Measurements from ENCODE around the gene IFI6. TPM values are rescaled to one million over a fixed set of nuclear protein-coding genes. Genes with fewer than 3 reads are reported as not detected.
"Not testable (repeated sequence)": the region's sequence is repeated elsewhere in the genome, so short reads cannot be mapped to it uniquely, and the experiment has no call there.

The IFI6 gene
- total and polyA plus RNA-seq, 2 donors (not counting 1 experiment from before 2014, with no cell fraction given) = 11.7 to 12.0 TPM

GRCh38 chr1:27682351-27682944 is 10.5 kb upstream of the IFI6 start:
- peaks cover 6% of the 10 kb centered on the region for H3K27me3 Mint-ChIP-seq
- no peak overlapping the region for H3K4me3 Mint-ChIP-seq
- H4K20me1 ChIP-seq (ENCODE audit: control insufficient read depth, insufficient read depth, low read length, poor library complexity, severe bottlenecking) = no peaks in the 10 kb centered on the region

GRCh38 chr1:27681580-27681979 is 9.6 kb upstream of the IFI6 start:
- peaks cover 0 to 26% (median 19%) of the 10 kb centered on the region in 3 donors for H3K9me3 ChIP-seq (ENCODE audit: control extremely low read depth in 1 of 3, control insufficient read depth in 2 of 3, insufficient read depth in 1 of 3, low read length in 2 of 3)
- H3K4me2 ChIP-seq (replicated peaks; ENCODE audit: low read depth, low read length, poor library complexity, severe bottlenecking); H3K27me3 ChIP-seq (replicated peaks in 1 of 4; ENCODE audit: control extremely low read depth in 1 of 4, control insufficient read depth in 3 of 4, insufficient read depth in 4 of 4, low read length in 3 of 4); H3K4me1 Mint-ChIP-seq; POLR2A ChIA-PET; H3K36me3 ChIP-seq (replicated peaks in 1 of 2; ENCODE audit: control extremely low read depth in 1 of 2, control insufficient read depth in 1 of 2, extremely low read depth in 1 of 2, insufficient read depth in 2 of 2, low read length in 1 of 2); H2AFZ ChIP-seq (ENCODE audit: insufficient read depth, low read depth, low read length, poor library complexity, severe bottlenecking); H3K27me3 Mint-ChIP-seq; DNase-seq; H3K4me3 ChIP-seq (ENCODE audit: control extremely low read depth in 1 of 5, extremely low read depth in 1 of 5, insufficient read depth in 1 of 5, low read depth in 2 of 5, low read length in 4 of 5); H3K27ac ChIP-seq (ENCODE audit: low read length in 2 of 2); H3K4me3 Mint-ChIP-seq; H3K27ac Mint-ChIP-seq; ATAC-seq (ENCODE audit: low read depth); CTCF ChIA-PET; H4K20me1 ChIP-seq (ENCODE audit: control insufficient read depth, insufficient read depth, low read length, poor library complexity, severe bottlenecking); H3K9ac ChIP-seq (ENCODE audit: low read length); intact Hi-C loops (cut with micrococcal nuclease); H3K79me2 ChIP-seq (ENCODE audit: control insufficient read depth, insufficient read depth, low read length); H3K4me1 ChIP-seq (ENCODE audit: control insufficient read depth in 2 of 2, insufficient read depth in 2 of 2, low read length in 2 of 2); H3K9me3 Mint-ChIP-seq (ENCODE audit: insufficient read depth): not testable (repeated sequence)
- 100% methylated on average over 1 of the region's 4 CpGs for WGBS (ENCODE audit: insufficient coverage)

More at GRCh38 chr1:27682351-27682944, 10.5 kb upstream of the IFI6 start:
- CTCF ChIA-PET = no interaction called here
- no peak for DNase-seq
- H3K27ac ChIP-seq (ENCODE audit: low read length in 2 of 2) = no peak overlapping the region
- H3K9me3 ChIP-seq (ENCODE audit: control extremely low read depth in 1 of 3, control insufficient read depth in 2 of 3, insufficient read depth in 1 of 3, low read length in 2 of 3) = peaks cover 0 to 26% (median 19%) of the 10 kb centered on the region in 3 donors
- H3K79me2 ChIP-seq (ENCODE audit: control insufficient read depth, insufficient read depth, low read length) = no peaks in the 10 kb centered on the region
- WGBS (ENCODE audit: insufficient coverage) = 73% methylated on average over 2 of the region's 5 CpGs
- no peaks in the 10 kb centered on the region for H3K36me3 ChIP-seq (replicated peaks in 1 of 2; ENCODE audit: control extremely low read depth in 1 of 2, control insufficient read depth in 1 of 2, extremely low read depth in 1 of 2, insufficient read depth in 2 of 2, low read length in 1 of 2)
- ATAC-seq (ENCODE audit: low read depth) = no peak
- H3K4me3 ChIP-seq (ENCODE audit: control extremely low read depth in 1 of 5, extremely low read depth in 1 of 5, insufficient read depth in 1 of 5, low read depth in 2 of 5, low read length in 4 of 5) = no peak overlapping the region
- no peak overlapping the region for H3K9ac ChIP-seq (ENCODE audit: low read length)
- no peak overlapping the region for H3K4me2 ChIP-seq (replicated peaks; ENCODE audit: low read depth, low read length, poor library complexity, severe bottlenecking)
- no peak overlapping the region for H2AFZ ChIP-seq (ENCODE audit: insufficient read depth, low read depth, low read length, poor library complexity, severe bottlenecking)
- Mint-ChIP-seq H3K4me1 (no peaks in the 10 kb centered on the region), H3K27ac (no peak overlapping the region), H3K9me3 (ENCODE audit: insufficient read depth) (peaks cover 9% of the 10 kb centered on the region)
- intact Hi-C loops (cut with micrococcal nuclease) = no loop called here
- POLR2A ChIA-PET = interaction anchor here (0.6 kb wide), 1 partner anchor 424 kb away, joined by 6 read pairs; no protein-coding TSS in a partner anchor
- H3K27me3 ChIP-seq (replicated peaks in 1 of 4; ENCODE audit: control extremely low read depth in 1 of 4, control insufficient read depth in 3 of 4, insufficient read depth in 4 of 4, low read length in 3 of 4) = no peaks in the 10 kb centered on the region
- TF ChIP-seq EZH2 (IDR thresholded peaks at IDR 0.05; ENCODE audit: borderline replicate concordance, insufficient read depth, low read depth, low read length, poor library complexity, severe bottlenecking) (no peak), CTCF (IDR thresholded peaks at IDR 0.05) (no peak)
- H3K4me1 ChIP-seq (ENCODE audit: control insufficient read depth in 2 of 2, insufficient read depth in 2 of 2, low read length in 2 of 2) = no peaks in the 10 kb centered on the region

- H3K9ac ChIP-seq (ENCODE audit: low read length); H3K4me3 ChIP-seq (ENCODE audit: control extremely low read depth in 1 of 5, extremely low read depth in 1 of 5, insufficient read depth in 1 of 5, low read depth in 2 of 5, low read length in 4 of 5); intact Hi-C loops (cut with micrococcal nuclease); H3K27ac ChIP-seq (ENCODE audit: low read length in 2 of 2); H3K4me2 ChIP-seq (replicated peaks; ENCODE audit: low read depth, low read length, poor library complexity, severe bottlenecking); H3K4me3 Mint-ChIP-seq; H3K27ac Mint-ChIP-seq; DNase-seq; ATAC-seq (ENCODE audit: low read depth); H3K4me1 ChIP-seq (ENCODE audit: control insufficient read depth in 2 of 2, insufficient read depth in 2 of 2, low read length in 2 of 2); H3K9me3 Mint-ChIP-seq (ENCODE audit: insufficient read depth); H3K27me3 Mint-ChIP-seq; H3K79me2 ChIP-seq (ENCODE audit: control insufficient read depth, insufficient read depth, low read length); CTCF ChIA-PET; H3K27me3 ChIP-seq (replicated peaks in 1 of 4; ENCODE audit: control extremely low read depth in 1 of 4, control insufficient read depth in 3 of 4, insufficient read depth in 4 of 4, low read length in 3 of 4); H3K36me3 ChIP-seq (replicated peaks in 1 of 2; ENCODE audit: control extremely low read depth in 1 of 2, control insufficient read depth in 1 of 2, extremely low read depth in 1 of 2, insufficient read depth in 2 of 2, low read length in 1 of 2); H2AFZ ChIP-seq (ENCODE audit: insufficient read depth, low read depth, low read length, poor library complexity, severe bottlenecking); H4K20me1 ChIP-seq (ENCODE audit: control insufficient read depth, insufficient read depth, low read length, poor library complexity, severe bottlenecking); H3K4me1 Mint-ChIP-seq; POLR2A ChIA-PET: not testable (repeated sequence)
- peaks cover 0 to 23% (median 19%) of the 10 kb centered on the region in 3 donors for H3K9me3 ChIP-seq (ENCODE audit: control extremely low read depth in 1 of 3, control insufficient read depth in 2 of 3, insufficient read depth in 1 of 3, low read length in 2 of 3)
- 100% methylated on average over 1 of the region's 2 CpGs for WGBS (ENCODE audit: insufficient coverage)
Observed at GRCh38 chr1:27680225-27680791, 8.3 kb upstream of the IFI6 start.

All from B cell (primary cell).